ENCODE results near the gene BTBD2.

GRCh38 chr19:1980809-1981181 lies 34.7 kb downstream of the BTBD2 start:
- TF ChIP-seq CTCF (optimal IDR thresholded peaks at IDR 0.05 in 1 of 3, IDR thresholded peaks at IDR 0.05 in 1 of 3, conservative IDR thresholded peaks at IDR 0.05 in 1 of 3; ENCODE audit: extremely low read depth in 1 of 3, insufficient read depth in 2 of 3, low read length in 3 of 3) (no peak), EZH2 (IDR thresholded peaks at IDR 0.05; ENCODE audit: low read length) (no peak)
